Superior temporal gyrus (tissue), 1 donor: Measurements from ENCODE around the gene HOXB4.

ENCODE experiments used
- DNase-seq: peaks from one replicate; pipeline ENCODE4 v3.0.0-alpha.2; 2016; ENCODE audit errors: extremely low spot score

The HOXB4 gene

DNA sequence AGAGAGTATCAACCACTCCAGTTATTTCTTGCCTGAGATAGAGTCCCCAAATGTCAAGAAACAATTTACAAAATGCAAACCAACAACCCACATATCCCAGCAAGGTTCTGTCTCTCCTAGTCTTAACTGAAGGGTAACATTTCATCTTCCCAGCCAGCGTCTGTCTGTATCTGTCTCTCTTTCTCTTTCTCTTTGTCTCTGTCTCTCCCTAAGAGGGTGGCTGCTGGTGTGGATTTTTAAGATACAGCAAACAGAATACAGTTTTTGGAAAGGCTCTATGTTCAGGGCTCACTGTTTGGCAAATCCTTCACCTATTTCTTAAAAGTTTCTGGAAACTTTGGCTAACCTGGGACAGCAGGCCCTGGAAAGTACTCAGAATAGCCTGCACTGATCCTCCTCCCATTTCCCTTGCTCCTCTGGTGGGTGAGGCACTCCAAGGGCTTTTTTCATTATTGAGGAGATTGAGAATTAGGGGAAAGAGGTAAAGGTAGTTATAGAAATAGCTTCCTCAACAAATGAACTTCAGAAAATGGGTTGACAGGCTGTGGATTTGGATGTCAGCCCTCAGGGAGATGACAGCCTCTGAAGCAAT is 6.2 kb downstream of the HOXB4 start:
- DNase-seq: no peak

DNA sequence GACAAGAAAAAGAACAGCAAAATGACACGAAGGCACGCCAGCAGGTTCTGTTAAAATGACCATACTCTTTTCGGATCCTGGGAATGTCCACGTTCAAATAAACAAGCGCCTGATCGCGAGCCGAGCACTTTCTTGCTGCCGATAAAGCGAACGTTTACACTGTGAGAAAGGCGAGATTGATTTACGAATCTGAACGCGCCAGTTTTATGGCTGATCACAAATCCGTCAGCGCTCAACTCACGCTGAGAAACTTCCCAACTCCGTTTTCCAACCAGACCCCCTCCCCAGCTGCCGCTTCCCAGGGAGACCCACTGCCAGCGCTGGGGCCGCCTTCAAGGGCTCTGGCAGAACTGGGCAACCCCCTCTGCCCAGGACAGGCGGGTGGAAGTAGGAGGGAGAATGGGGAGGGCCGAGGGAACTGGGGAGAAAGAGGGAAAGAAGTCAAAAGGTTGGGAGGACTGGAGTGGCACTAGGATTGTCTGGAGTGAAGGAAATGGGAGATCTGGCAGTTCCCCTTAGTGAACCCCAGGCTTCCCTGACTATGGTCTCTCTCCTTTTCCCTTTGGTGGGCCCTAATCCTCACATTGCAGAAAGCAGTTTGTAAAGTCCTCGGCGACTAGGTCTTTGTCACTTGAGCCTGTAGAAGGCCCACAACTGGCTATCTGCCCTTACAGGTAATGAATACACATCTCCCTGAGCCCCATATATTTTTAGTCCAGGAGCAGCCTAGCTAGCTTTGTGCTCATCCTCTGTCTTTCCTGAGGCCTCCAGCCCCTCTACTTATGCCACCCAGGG is 6.9 kb downstream of the HOXB4 start:
- DNase-seq: no peak

DNA sequence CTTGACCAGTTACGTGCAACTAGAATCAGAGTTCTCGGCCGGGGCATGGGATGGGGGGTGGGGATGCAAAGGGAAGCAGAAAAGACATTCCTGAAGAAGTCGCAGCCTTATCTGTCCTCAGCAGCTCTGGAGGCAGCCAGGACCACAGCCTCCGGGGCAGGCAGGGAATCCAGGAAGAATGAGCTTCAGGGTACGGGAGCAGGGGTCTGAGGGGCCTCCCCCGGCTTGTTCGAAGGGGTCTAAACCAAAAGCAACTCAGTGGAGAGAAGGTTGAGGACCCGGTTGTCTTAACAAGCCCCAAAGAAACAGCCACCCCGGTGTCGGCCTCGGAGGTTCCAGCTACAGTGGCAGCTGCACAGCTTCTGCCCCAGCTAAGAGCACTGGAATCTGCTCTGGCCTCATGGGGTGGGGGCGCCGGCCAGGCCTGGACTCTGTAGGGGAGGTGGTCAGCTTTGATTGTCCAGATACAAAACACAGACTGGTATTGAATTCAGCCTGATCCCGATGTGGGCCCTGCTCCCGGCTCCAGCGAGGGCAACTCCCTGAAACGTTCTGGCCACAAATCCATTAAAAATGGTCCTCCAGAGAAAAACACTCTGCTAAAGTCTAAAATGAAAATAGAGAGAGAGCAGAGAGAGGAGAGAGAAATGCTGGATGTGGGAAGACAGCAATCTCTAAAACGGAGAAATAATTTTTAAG is 7.7 kb downstream of the HOXB4 start:
- DNase-seq: no peak

DNA sequence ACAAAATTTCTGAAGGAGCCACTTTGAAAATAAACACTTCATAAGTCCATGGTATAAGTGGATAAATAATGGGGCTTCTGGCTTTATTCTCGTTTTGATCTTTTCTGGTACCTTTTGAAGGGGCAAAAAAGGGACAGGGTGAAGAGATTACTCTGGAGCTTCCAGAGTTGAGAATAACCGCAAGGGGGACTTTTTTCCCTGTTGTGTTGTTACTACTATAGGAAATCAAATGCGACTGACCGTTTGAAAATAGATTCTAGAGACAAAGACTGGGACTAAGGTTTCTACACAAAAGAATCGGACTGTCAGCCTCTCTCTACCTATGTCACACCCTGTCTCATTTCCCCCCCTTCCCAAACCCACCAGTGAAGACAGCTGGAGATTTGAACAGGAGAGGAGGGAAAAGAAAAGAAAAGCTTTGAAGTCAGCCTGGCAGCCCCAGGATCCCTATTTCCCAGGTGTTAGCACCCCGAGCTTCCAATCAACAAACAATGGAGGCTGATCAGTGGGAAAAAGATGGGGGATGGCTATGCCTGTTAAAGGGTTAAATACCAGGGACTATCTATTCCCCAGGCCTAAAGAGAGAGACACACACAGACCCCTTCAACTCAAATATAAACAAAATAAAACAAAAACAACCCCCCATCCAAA is 8.4 kb downstream of the HOXB4 start:
- no peak for DNase-seq

DNA sequence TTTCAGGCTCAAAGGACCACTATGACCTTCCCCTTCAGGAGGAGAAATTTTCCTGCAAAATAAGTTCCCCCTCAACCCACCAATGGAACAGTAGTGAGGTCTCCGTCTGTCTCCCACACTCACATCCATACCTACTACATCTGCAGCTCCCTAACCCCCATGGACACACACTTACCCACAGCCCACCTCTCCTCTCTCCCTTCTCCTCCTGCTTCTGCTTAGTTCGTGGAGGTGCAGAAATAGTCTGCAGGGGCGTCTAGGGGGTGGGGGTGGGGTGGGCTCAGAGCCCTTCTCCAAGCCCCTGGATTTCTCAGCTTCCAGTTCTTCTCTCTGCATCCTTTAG is 8.9 kb downstream of the HOXB4 start:
- DNase-seq: no peak

DNA sequence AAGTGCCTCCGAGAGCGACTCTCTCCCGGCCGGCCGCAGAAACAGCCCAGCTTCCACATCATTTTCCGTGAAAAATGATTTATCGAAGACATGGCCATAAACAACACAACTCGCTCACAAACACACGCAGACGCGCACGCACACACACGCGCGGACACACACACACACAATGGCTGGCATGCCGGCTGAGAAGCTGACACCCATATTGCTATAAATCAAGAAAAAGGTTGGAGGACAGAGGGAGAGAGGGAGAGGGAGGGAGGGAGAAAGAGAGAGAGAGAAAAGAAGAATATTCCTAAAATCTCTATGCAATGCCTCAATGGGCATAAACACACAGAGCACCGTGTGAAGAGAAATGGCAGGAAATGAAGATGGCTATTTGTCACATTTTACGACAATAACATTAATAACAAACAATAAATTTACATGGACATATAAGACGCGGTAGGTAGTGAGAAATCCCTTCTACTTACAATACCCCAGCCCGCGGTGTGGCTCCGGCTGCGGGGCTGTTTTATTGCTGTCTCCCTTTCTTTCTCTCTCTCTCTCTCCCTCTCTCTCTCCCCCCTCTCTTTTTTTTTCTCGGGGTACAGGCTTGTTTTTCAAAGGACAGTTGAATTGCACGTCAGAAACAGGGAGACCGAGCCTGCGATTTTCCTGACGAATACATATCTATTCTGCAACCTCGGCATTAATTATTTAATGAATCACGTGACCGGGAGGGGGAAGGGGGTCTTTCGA is 9.5 kb downstream of the HOXB4 start:
- DNase-seq: no peak

DNA sequence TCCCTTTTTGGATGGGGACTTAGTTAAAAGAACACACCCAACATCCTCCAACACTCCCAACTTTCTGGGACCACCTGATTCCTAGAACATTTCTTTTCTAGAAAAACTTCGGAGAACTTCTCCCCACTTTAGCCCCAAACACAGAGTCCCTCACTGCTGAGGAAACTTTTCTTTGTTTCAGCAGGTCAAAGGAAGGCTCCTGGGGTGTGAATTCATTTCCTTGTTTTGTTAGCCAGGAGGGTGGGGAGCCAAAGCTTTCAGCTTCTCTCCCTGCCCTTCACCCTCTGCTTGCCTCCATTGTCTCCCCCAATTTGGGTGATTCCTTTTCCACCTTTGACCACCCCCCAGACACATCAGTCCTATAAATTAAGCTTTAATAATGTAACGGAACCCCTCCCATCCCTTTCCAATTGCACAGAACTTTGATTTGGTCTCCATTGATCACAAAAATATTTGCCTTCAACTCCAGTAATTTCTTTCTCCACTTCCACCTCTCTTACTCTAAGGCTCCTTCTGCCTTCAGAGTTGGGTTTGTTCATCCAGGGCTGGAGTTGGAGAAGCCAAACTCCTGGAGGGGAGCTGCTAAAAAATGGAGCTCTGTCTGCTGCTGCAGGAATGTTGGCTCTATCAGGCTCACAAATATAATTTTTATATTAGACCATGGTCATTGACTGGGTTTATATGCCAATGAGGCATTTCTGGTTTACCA is 10.3 kb downstream of the HOXB4 start:
- DNase-seq: no peak

DNA sequence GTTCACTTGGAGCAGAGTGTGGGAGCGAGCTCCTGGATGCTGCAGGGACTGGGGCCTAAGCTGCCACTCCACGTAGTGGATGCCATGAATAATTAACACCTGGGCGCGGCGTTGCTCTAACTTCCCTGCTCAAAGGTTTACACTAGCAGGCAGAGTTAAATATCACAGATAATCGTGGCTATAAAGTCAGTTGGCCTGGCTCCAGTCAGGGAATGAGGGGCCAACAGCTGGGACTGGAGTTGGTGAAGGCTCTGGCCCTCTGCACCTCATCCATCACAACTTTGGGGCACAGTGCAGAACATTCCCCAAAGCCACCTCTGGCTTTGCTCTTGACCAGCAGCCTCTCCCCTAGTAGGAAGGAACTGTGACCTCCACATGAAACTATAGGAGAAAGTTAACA is 10.9 kb downstream of the HOXB4 start:
- DNase-seq: no peak

DNA sequence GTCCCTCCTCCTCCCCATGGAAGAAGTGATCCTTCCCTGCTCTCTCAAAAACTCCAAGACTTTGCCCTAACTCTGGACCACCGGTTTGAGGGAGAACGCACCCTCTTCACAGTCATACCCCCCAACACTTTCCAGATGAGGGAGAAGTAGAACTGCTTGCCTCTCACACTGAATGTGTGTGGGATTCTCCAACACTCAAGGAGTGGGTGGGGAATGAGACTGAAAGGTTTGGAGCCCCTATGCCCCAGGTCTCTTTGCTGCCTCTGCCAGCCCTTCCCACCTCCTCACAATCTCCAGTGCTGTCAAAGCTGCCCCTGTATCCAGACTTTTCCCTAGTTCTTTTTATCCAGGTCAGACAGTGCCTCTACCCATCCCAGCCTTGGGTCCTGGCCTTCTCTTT is 11.4 kb downstream of the HOXB4 start:
- DNase-seq: no peak

DNA sequence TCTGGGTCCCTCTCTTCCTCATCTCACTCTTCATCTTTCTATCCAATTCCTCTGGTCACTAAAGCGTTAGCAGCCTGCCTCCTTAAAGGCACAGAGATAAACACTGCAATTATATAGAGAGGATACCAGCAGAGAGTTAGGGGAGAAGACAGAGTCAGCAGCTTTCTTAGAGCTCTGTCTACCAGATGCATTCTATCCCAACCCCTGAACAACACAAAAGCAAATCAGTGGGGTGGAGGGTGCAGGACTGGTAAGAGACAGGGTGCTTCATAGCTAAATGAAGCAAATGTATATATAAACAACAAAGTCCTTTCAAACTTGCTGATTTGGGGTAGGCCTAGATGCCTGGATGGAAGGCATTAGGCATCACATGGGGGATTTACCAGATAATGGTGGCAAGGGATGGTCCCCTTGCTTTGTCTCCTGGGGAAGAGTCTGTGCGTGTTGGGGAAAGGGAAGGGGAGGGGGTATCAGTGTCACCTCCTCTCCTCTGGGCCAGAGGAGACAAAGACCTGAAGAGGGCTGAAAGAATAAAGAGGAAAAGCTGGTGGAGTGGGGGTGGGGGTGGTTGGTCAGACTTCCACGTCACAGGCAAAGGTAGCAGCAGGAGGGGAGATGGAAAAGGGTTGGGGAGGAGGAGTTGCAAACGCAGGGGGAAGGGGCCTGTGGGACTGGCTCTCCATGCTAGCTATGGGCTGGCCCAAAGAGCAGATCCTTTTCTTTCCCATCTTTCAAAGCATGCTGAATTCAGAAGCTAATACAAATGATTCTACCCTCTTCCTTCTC is 12.0 kb downstream of the HOXB4 start:
- DNase-seq: no peak

DNA sequence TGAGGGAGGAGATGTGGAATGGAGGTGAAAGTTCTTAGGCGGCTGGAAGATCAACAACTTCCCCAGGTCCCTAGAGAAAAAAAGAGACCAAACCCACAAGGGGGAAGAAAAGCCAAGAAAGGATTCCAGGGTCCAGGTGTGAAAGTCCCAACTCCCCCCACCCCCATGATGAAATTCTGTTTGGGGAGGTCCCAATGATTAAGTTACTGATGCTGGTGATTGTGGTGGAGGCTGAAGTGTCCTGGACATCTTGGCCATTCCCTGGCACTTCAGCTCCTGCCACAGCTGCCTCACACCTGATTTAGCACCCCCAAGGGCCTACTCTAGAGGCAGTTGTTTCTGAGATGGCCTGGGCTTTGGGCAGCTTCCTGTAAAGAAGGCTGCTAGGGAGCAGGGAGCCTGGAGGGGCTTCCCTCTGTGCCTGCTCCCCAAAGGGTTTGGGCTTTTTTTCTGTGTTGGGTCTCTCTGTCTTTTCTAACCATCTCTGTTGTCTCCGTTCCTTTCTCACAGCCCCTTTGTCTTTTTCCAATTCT is 13.1 kb downstream of the HOXB4 start:
- no peak for DNase-seq

DNA sequence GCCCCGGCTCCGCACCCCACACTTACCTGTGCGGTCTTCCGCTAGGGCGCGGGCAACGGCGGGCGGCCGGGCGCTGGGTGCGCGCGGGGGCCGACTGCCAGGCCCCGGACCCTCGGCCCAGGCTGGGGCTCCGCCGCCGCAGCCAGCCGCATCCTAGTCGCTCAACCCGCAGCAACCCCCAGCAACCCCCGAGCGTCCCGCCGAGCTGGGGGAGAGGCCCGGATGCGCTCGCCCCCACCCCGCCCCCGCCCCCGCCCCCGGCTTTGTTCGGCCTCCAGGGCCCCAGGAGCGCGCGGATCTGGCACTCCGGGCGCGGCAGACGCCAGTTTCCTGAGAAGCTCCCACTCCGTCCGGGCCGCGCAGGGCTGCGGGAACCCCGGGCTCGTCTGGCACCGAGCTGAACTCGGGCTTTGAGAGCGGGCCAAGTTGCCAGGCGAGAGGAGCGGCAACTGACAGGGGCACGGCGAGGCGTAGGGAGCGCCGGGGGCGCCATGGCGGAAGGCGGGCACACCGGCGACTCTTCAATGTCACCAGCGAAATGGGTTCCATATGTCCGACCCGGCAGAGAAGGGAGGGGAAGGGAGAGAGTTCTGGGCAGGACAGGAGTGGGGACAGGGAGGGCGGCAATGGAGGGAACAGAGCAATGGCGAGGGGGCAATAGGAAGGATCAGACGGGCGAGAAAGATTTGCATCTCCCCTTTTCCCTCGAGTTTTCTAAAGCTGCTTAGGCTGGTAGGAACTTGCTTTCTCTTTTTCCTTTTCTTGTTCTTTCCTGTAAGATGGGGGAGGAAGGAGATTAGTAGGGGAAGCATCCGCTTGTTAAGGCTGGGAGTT is 13.7 kb downstream of the HOXB4 start:
- DNase-seq: no peak

DNA sequence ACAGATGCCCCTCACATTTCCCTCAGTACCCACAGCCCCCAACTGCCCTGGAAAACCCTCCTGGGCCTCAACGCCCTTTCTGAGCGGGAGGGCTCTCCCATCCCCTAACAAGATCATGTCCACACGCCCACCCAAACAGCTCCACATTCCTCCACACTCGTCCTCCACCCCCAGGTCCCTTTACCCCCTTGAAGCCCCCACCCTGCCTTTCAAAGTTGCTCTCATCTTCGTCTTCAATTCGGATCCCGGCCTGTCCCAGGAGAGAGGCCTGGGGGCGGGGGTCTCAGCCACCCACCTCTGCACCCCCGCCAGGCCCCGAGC is 14.3 kb downstream of the HOXB4 start:
- no peak for DNase-seq

DNA sequence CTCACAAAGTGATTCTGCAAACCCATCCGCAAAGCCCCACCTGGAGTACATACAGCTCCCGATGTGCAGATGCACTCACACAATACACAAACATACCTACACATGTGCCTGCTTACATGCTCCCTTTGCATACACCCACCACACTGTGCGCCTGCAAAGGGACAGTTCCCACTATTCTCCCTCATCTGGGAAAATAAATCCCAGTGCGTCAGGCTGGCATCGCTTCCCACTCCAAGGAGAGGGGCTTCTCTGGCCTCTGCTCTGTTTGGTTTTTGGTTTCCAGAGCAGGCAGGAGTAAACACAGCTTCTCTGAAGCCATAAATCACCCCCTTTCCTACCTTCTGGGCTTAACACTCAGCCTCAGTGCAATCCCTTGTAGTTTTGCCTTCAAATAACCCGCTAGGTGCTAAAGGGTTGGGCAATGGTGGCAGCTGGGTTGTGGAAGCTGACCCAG is 14.7 kb downstream of the HOXB4 start:
- no peak for DNase-seq

DNA sequence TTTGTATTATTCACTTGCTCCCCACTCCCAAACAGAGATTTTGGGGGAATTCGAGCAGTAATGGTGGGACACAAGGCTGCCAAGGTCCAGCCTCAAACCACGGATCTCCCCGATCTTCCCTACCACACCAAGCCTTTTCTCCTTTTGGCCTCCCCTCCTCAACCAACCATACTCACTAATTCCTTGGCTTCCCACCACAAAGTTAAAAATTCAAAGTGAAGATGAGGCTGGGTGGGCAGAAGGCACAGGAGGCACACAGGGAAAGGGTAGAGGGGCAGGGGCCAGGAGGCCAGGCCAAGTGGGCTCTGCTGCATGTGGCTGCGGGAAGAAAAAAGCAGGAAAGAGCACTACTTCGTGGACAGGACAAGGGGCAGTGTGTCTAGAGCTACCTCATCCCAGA is 15.2 kb downstream of the HOXB4 start:
- no peak for DNase-seq

DNA sequence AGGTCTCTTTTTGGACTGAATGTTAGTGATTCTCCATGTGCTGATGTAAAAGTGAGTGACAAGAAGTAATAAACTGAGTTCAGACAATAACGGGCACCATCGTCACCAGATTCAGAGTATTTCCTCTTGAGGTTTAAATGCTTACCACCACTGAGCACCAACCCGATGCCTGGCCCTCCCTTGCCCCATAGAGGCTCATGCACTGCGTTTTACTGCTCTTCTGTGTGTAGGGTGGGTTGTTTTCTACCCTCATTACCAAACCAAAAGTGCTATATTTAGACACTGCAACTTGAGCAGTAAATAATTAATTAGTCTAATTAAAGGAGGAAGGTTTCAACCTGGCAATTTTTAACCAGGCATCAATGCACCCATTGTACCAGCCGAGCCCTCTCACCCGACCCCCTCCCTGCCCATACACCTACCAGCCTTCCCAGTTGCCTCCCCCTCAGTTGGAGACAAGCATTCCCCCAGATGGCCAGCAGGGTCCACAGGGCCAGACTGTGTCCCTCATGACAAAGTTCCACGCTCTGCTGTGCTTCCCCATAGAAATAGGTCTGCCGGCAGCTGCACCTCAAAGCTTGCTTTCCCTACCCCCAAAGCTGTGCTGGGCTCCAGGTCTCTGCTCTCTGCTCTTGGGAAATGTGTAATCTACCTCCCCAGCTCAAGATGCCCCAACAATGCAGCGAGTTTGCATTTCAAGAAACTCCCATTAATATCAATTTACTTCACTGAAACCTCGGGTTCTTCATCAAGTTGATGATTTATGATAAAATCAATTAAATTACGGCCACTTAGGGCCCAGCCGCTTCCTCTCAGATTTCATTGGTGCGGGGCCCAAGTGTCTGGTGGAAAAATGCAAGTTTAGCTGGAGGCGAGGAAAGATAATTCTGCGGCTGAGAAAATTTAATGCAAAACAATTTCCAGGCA is 16.0 kb downstream of the HOXB4 start:
- DNase-seq: no peak

DNA sequence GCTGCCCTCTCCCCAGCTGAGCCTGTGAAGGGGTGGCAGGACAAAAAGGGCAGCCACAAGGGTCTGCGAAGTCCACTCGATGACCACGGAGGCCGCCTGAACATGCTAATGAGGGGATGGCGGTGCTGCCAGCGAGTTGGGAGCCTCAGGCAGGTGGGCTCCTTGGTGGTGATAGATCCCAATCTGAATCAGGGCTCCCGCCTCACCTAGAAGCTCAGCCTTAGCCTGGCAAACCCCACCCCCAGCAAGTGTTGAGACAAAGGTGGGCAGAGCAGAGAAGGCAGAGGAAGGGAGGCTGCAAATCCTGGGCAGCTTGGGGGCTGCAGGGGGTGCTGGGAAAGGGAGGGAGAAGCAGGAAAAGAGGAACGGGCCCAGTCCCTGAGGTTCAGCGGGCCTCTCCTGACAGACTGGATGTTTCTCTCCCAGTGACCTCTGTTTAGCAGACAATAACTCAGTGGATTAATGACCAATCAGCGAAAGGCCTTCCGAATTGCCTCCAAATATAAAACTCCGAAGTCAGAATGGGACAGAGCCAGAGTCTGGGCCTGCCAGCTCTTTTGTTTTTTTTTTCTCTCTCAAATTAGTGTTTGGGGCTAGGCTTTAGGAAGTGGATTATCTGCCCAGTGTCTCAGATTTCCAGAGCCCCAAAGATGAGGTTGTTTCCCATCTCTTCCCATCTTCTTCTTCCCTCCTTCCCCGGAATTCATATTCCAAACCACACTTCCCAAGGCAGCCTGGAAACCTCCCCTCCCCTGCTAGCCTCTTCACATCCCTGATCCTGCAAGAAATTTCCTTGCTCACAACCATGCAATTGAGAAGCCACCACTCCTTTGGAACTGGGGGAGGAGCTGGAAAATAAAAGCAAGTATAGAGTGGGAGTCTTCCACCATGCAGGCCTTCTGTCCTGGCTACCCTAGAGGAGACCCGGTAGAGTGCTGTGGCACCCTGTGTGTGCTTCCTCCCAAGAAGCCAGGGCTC is 18.0 kb downstream of the HOXB4 start:
- DNase-seq: no peak
